ENCODE data around the gene ZNF654.
"Not testable (repeated sequence)": the region's sequence is repeated elsewhere in the genome, so short reads cannot be mapped to it uniquely, and the experiment has no call there.

The ZNF654 gene

DNA sequence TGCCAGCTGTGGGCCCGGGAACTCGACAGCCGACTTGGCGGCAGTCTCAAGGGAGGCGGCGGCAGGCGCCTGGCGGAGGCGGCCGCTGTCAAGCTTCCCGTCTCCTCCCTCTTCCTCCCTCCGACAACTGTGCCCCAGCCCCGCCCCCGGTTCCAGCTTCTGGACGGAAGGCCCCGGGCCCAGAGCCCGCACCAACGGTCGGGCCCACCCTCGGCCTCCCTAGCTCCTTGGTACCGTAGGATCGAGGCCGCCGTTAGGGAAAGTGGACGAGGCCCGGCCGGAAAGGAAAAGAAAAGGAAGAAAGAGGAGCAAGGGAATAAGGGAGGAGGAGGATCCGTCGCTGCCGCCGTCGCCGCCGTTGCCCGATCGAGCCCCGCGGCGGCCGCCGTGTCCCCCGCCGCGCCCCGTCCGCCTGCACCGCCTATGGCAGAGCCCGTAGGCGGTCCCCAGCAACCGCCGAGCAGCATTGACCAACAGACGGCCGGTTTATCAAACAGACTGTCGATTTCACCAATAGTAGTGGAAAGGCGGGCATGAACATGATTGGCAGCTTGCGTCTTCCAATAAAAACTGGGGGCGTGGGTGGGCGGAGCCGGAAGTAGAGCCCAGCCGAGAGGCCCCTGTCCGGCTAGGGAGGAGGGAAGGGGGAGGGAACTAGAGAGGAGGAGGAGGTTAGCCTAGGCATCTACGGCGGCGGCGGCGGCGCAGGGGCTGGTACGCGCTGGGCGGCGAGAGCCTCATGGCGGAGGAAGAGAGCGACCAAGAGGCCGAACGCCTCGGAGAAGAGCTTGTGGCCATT is at the start of gene ZNF654, which contains the start of gene CGGBP1:
Gene ZNF654, plus strand, starts transcription at position 675 of the 799 bp plus-strand sequence. Its CDS starts 65 bp downstream, at position 740.
Gene CGGBP1, minus strand, starts transcription at position 425 of the 799 bp plus-strand sequence. CDS start 3,029 bp downstream, outside the sequence.
- peak; percentile 97 for DNase-seq (ENCODE audit: low read depth)

DNA sequence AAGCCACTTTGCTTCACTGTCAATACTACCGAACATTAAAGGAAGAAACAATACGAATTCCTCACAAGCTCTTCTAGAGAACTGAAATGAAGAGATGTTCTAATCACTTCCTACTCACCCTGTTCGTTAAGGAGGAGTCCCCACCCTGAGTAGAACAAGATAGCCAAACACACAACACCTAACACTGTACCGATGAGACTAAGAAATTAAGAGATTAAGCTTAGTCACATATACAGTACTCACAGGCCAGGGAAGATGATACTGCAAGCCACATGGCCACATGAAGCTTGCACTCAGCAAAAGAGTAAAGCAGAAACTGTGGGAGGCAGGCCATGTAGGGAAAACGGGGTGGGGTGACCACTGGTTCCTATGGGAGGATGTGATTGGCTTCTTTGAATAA is 48.2 kb upstream of the ZNF654 start:
- no peak for DNase-seq (ENCODE audit: low read depth)

DNA sequence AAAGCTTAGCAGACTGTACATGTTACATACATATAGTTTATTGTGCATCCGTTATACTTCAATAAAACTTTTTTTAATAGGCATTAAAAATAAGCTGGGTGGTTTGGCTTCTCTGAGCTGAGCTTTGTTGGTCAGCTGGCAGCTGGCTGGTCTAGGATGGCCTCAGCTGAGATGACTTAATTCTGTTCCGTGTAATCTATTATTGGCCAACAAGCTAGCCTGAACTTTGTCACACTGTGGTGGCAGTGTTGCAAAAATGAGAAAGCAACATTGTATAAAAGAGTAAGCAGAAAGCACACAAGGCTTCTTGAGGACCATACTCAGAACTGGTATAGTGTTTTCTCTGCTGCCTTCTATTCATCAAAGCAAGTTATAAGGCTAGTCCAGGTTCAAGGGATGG is 45.5 kb upstream of the ZNF654 start:
- DNase-seq (ENCODE audit: low read depth) = no peak

DNA sequence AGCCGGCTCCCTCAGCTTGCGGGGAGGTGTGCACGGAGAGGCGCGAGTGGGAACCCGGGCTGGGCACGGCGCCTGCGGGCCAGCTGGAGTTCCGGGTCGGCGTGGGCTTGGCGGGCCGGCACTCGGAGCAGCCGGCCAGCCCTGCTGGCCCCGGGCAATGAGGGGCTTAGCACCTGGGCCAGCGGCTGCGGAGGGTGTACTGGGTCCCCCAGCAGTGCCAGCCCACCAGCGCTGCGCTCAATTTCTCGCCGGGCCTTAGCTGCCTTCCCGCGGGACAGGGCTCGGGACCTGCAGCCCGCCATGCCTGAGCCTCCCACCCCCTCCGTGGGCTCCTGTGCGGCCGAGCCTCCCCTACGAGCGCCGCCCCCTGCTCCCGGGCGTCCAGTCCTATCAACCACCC is 43.4 kb upstream of the ZNF654 start:
- DNase-seq (ENCODE audit: low read depth) = not testable (repeated sequence)

DNA sequence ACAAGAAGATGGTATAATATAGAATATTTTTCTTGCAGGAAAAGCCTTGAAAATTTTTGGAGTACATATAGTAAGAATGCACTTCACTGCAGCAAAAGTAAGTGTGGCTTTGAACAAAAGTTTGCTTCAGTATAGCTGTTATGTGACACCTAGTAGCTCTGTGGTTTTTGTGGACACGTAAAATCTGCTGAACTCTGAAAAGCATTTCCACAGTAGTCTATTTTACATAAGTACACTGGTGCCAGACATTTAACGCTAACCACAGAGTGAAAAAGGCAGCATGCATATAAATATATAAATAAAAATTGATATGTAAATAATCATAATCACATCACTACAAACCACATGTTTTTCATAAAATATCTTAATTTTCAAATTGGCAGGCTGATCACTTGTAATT is 40.0 kb upstream of the ZNF654 start:
- no peak for DNase-seq (ENCODE audit: low read depth)

DNA sequence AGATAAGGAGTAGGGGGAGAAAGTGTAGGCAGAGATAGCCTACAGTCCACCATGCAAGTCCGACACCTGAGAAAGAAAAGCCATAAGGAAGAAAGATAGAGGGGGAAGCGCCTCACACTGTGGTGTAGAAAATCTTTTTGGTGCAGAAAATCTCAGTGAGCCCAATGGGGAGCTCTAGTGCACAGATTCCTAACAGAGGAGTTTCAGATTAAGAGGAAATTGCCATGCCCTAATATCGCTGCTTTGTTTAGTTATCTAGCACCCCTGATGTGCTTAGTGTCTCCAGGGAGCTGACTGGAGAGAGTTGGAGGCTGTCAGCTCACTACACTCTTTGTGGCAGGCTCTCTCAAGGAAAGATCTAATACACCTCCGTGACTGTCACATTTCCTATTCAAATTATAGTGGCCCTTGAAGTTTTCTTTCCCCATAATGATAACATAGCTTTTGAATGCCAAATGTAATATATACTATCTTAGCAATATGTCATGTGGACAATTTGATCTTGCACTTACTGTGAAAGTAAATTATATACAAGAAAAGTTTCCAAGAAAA is 34.0 kb upstream of the ZNF654 start:
- no peak for DNase-seq (ENCODE audit: low read depth)

DNA sequence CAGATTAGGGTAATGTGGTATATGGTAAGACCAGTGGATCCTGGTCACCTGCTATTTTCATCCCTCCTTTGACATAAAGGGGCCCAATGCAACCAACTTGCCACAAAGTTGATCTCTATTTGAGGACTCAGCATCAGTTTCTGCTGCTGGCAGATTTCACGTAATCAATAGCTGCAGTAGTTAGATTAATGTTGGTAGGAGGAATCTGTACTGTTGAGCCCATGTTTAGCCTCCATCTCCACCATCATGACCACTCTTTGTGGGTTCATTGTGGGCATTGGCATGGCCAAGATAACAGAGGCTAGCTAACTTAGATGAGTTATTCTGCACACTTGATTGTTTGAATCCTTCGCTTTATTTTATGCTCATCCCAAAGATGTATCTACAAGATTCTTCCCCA is 30.2 kb upstream of the ZNF654 start:
- DNase-seq (ENCODE audit: low read depth) = no peak

DNA sequence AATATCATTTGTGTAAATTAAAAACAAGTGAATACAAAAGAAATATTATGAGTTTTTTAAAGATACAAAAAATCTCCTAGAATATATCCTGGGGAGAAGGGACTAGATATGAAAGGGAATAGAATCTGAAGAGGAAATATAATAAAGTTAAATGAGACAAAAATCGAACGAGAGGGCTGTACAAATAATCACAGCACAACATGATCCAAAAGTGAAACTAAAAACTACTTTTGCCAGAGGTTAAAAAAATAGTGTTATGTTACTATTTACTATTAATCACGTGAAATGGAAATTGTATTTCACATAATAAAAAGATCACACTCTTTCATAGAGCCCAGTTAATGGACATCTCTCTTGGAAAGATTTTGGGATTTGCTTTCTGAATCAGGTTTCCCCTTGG is 28.8 kb upstream of the ZNF654 start:
- no peak for DNase-seq (ENCODE audit: low read depth)

DNA sequence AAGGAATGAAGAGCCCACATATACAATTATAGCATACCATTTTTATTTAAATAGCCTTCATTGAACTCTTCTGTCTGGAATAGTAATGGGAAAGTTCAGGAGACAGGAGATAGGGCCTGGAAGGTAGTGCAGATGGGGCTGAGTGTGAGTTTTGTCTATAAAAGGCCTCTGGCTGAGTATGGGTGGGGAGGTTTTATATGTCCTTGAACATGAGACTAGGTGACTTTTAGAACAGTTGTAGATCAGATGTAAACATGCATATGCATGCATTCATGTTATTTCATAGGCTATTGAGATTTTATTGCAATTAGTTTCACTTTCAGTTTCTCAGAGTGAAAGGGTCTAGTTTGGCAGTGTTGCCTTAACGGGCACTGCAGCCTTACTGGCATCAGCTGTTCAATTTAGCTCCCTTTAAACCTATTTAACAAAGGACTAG is 27.4 kb upstream of the ZNF654 start:
- no peak for DNase-seq (ENCODE audit: low read depth)

DNA sequence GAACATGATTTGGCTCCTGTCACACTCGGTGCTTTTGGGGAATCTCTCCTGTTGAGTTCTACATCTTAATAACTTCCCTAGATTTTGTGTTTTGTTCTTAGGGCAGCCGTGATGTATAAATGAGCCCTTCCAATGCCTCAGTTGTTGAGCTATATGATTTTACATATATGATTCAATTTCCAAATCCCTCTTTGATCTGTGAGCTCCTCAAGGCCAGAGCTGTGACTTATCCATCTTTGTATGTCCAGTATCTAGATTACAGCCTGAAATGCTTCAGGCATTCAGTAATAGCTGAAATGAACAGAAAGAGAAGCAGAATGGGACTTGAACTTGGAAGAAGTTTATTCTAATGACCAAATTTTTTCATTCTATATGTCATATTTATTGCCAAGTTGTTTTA is 26.8 kb upstream of the ZNF654 start:
- DNase-seq (ENCODE audit: low read depth) = no peak

DNA sequence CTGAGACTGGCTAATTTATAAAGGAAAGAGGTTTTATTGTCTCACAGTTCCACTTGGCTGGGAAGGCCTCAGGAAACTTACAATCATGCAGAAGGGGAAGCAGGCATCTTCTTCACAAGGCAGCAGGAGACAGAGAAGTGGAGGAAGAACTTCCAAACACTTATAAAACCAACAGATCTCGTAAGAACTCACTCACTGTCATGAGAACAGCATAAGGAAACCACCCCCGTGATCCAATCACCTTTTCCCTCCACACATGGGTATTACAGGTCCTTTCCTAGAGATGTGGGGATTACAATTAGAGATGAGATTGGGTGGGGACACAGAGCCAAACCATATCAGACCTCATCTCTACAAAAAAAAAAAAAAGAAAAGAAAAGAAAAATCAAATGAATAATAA is 26.0 kb upstream of the ZNF654 start:
- DNase-seq (ENCODE audit: low read depth) = no peak

DNA sequence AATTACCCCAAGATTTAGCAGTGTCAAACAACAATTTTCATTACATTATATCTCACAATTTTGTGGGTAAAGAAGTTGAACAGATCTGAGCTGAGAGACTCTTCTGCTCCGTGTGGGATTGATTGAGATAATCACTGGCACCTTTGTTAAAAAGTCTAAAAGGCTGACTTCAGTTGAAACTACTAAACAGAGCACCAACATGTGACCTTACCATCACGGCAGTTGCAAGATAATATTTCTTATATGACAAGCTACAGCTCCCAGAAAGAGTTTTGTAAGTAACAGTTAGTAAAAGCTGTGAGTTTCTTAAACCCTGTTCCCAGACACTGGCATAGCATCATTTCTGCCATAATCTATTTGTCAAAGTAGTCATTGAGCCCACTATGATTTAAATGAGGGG is 25.2 kb upstream of the ZNF654 start:
- no peak for DNase-seq (ENCODE audit: low read depth)

DNA sequence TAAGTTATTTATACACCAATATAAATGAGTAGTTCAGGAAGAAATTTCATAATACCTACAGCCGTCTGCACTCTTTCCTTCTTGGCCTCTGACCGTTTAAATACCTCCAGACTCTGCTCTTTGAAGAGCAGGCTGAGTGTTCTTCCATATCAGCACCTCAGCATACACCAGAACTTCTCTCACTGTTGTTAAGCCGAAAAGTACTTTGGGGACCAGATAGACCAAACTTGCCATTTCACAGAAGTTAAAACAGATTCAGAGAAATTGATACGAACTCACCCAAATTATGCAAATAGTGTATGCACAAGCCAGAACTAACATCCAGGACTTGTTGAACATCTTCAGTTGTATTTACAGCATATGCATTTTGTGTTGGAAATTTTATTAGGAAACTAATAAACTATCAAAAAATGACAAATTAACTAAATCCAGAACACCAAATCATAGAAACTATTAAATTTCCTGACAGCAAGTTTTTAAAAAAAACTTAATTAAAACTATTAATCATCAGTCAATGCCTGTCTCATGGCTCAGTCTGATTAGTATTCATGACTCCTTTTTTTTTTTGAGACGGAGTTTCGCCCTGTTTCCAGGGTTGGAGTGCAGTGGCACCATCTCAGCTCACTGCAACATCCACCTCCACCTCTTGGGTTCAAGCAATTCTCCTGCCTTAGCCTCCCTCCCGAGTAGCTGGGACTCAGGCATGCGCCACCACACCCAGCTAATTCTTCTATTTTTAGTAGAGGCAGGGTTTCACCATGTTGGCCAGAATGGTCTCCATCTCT is 24.4 kb upstream of the ZNF654 start:
- DNase-seq (ENCODE audit: low read depth) = no peak

DNA sequence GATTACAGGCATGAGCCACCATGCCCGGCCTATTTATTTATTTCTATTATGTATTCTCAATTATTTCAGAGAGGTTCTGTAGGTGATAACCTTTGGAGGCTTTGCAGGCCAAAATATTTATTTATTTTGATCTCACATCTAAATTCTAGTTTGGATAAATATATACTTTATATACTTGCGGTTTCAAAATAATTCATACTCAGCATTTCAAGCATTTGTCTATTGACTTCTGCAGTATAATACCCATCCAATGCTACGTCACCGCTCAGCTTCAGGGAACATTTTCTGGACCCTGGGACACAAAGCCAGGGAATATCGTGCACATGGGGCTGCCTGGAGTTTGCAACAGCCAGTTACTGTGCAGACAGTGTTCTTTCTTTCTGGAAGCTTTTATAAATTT is 22.8 kb upstream of the ZNF654 start:
- DNase-seq (ENCODE audit: low read depth) = no peak

DNA sequence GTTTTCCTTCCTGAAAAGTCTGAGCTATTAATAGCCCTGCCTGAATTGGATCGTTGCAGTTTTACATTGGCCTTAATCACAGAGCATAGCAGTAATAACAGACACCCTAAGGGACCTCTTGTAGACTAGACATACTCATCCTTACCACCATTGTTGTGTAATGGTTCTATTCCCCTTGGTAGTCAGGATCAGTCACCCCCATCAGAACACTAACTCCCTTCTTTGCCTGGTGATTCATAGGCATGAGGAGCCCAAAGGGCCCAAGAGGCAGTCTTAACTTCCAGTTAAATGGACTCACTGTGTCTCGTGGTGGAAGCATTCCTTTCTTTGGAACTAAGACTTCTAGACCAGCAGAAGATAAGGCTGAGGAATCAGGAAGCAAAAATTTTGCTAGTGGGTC is 20.5 kb upstream of the ZNF654 start:
- DNase-seq (ENCODE audit: low read depth) = peak; percentile 49

DNA sequence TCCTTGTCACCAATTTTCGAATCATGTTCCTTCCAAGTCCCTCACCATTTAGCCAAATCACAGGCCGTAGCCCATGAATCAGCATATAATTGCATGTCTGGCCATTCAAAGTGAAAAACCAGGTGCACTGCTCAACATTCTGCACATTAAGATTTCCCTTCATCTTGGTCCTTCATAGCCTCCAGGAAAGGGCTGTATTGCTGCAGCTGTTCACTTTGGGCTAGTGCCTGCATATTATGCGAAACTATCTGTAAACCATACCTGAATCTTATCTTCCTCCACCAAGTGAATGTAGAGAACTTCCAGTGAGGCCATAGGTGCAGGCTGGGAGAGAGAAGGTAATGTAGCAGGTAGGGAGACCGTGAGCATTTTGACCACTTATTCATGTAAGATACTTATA is 18.5 kb upstream of the ZNF654 start:
- no peak for DNase-seq (ENCODE audit: low read depth)

DNA sequence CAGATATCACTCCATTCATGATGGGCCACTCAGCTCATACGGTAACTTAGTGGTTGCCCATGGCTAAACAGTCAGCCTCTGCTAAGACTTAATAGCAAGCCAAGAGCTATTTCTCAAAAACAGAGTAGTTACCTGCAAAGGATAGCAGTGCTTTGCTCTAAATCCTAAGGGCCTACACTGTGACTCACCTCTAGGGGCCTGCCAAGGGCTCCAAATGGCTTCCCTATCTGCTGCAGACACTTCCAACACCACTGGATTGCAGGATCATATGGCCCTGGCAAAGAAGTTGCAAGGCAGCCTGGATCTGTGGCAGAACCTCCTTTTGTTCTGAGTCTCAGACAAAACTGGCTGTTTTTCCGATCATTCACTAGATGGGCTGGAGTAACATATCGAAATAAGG is 18.1 kb upstream of the ZNF654 start:
- no peak for DNase-seq (ENCODE audit: low read depth)

DNA sequence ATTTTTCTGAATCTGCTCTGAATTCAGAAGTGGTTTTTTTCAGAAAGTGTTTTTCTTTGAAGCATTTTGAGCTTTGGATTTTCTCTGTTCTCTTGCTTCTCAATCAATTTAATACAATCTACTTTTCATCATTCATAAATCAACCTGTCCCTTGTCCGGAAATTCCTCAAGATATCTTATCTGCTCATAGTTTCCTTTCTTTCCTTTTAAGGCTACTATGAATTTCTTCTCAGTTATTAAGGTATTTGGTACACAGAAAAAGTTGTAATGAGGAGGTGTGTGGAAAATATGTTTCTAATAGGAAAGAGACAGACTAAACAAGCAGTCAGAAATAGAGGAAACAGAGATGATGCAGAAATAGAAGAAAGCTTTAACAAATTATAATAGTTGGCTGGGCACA is 14.6 kb upstream of the ZNF654 start:
- DNase-seq (ENCODE audit: low read depth) = no peak

DNA sequence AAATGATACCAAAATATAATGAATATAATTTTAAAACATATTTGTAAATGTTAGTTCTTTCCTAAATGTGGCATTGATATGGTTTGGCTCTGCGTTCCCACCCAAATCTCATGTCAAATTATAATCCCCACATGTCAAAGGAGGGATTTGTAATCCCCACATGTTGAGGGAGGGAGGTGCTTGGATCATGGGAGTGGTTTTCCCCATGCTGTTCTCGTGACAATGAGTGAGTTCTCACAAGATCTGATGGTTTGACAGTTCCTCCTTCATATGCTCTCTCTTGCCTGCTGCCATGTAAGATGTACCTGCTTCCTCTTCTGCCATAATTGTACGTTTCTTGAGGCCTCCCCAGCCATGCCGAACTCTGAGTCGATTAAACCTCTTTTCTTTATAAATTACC is 12.3 kb upstream of the ZNF654 start:
- DNase-seq (ENCODE audit: low read depth) = no peak

DNA sequence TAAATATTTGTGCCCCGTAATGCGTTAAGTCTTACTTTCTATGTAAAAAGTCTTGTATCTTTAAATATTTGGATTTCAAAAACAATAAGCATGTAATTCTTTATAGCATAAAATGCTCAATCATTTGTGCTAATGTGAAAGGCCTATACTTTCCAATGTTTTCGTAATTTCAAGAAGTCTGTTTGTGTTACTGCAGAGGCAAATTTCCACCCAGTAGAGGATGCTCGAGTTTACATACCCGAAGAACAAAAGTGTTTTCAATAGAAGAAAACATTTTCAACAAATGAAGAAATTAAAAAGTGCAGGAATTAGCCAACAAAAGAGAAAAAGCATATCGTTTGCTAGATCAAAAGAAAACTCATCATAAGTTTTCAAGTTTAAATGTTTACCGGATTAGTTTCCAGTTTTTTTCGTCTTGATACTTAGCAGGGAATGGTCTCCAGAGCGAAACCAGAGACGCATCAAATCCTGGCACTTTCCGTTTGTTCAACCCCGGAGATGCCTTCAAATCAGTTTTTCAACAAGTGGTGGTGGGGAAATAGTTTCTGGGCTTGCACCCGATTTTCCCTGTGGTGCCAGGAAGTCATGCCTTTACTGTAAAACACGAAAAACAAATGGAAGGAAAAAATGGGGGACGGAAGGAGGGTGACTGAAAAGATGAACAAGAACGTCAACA is 1.3 kb upstream of the ZNF654 start:
- no peak for DNase-seq (ENCODE audit: low read depth)

DNA sequence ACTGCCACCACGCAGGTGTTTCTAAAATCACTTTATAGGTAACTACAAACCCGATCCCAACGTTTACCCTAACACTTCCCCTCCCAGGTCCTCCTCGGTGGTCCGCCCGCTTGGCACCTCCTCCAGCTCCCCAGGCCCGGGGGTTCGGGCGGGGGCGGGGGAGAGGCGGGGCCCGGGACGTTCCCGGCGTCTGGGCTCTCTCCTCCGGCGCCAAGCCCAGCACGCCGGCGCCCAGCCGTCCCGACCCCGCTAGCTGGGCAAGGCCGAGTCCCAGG is 812 bp upstream of the ZNF654 start:
- DNase-seq (ENCODE audit: low read depth) = no peak

DNA sequence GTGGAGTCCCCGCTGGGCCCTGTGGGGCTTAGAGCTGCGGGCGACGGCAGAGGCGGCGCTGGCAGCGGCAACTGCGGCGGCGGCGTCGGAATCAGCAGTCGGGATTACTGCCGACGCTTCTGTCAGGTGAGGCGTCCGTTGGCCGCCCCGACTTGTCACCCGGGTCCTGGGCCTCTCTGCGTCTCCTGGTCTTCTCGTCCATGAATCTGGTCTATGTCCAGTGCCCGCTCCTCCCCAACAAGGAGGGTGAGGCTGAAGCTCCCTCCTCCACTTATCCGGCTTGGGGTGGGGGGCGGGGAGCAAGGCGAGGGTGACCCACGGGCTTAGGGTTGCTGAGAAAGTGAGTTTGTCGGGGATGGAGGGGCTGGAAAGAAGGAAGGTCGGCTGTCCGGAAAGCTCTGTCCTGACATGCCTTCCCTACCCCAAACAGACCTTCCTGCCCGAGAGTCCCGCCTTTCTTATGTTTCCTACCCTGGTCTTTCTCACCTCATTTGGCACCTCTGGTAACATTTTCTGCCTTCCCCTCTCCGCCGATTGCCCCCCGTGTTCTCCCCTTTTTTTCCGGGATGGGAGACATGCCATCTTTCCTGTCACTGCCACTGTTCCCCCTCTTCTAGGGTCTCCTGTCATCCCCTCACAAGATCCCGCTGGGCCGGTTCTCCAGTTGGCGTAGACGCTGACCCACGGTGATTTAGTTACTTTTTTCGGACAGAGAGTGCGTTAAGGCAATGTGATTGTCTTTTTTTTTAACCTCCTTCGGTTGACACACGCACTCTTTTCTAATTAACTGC is 520 bp downstream of the ZNF654 start:
- DNase-seq (ENCODE audit: low read depth) = no peak
